Islet of Langerhans (tissue), 1 donor: ENCODE measurements around the gene LRCH2.

Experiments
- FAIRE-seq: peaks from one replicate; lab custom pipeline; 2011; peaks lifted over from hg19 to GRCh38; lab: Jason Lieb, UNC

LRCH2 gene

GRCh38 chrX:115065304-115065703 lies 168.6 kb downstream of the LRCH2 start:
- no peak for FAIRE-seq
